T-helper 2 cell (primary cell): ENCODE measurements around the gene OMP.

ENCODE experiments used
- DNase-seq, 5 experiments: peaks; one replicate each; pipeline versions ENCODE4 v3.0.0 to v3.0.0-alpha.2; 2012 to 2022

OMP gene

GRCh38 chr11:77141034-77141433, 38.4 kb downstream of the OMP start:
- DNase-seq = no peak

DNA sequence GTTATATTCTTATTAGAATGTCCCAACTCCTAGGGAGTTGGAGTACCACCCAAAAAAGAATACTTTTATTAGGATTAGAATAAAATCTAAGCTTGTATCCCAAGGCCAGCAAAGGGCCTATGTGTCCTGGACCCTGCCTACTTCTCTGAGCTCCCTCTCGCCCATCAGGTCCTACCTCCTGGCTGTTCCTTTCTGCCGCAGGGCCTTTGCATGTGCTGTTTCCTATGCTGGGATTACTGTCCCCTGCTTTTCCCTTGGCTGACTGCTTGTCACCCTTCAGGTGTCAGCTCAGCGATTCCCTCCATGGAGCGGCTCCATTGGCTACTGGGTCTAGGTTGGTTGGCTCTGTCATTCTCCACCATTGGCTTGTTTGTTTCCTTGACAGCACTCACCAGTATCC, 38.8 kb downstream of the OMP start:
- DNase-seq = no peak

- DNase-seq = peak in 2 of 5 experiments; percentile 52 to 72
Observed at GRCh38 chr11:77142091-77142975, 39.7 kb downstream of the OMP start.

DNA sequence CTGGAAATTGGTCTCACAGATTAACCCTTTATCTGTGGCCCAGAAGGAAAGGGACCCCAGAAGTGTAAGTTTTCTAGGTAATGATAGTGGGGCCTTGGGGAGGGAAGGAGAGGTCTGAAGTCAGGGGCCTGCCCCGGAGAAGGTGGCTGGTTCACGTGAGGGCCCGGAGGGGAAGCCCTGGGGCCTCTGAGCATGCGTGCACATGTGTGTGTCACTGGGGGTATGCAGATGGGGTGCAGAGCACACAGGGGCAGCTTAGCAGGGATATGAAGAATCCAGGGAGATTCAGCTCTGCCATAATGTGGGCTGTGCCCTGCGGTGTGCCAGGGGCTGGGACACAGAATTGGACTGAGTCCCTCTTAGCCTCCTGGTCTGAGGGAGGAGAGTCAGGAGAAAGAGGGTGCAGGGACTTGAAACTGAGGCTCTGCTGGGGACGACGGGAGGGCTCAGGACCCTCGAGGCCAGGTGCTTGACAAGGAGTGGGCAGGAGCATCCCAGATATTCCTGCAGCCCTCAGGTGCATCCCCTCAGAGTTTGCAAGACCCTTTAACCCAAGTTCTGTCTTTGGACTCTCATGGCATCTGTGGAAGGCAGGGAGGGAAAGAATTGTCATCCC, 40.9 kb downstream of the OMP start:
- DNase-seq = no peak

- DNase-seq = no peak
Observed at GRCh38 chr11:77144196-77144856, 41.7 kb downstream of the OMP start.

DNA sequence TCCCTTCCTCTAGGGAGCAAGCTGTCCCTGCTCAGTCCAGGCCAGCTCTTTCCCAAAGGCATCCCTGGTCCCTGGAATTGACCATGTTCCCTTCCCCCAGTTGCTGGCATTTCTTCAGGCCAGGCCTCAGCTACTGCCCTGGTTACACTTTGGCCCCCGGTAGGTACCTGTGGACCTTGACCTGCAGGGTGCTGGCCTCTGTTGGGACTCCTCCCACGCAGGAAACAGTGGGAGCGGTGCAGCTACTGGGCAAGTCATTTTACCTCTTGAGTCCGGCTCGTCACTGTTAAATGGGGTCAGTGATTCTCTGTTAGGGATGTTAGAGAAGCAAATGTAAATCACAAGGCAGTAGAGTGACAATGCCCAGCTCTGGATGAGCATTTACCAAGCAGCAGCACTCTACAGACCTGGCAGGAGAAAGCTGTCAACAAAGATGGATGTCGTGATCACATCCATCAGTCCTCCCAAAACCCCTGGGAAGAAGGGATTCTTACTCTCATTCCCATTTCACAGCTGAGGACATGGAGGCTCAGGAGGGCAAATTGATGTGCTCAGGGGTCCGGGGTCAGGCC, 42.3 kb downstream of the OMP start:
- no peak for DNase-seq

GRCh38 chr11:77146261-77147035, 43.8 kb downstream of the OMP start:
- DNase-seq = no peak

DNA sequence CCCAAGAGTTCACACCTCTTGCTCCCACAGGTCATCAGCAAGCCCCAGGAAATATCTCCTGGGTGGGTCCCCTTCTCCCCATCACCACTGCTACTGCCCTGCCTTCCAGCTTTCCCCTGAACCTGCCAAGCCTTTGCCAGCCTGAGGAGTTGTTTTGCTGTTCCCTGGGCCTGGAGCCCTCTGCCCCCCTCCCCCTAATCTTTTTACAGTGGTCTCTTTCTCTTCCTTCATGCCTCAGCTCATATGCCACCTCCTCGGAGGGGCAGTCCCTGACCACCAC, 44.3 kb downstream of the OMP start:
- no peak for DNase-seq

- DNase-seq = peak in 3 of 5 experiments; percentile 19 to 63 (median 51)
Observed at GRCh38 chr11:77147668-77148321, 45.2 kb downstream of the OMP start.

DNA sequence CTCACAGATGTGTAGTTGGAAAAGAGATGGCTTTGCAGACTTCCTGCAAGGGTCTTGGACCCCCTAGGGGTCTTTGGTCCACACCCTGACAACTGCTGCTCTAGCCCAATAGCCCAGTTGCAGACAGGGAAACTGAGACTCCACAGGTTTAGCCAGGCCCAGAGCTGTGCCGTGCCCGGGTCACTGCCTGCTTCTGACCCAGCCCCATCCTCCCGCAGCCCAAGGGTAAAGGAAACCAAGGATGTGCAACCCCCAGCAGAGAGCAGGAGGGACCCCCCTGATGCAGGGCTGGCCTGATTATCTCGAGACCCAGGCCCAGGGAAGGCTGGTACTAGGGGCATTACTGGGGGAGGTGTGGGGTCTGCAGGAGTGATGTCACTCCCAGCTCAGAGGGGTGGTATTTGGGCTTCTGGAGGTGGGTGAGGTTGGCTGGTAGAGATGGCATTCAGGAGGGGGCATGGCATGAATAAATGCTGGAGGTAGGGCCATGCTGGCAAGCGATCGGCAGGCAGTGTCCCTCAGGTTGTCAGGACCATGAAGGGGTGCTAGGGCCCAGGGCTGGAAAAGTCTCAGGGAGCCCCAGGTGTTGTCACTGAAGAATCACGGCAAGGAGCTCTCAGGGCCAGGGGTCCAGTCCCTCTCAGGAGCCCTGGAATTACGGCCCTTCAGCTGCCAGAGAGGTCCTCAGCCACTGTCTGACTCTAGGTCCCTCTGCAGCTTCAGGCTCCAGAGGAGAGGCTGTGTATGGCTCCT, 46.5 kb downstream of the OMP start:
- no peak for DNase-seq

DNA sequence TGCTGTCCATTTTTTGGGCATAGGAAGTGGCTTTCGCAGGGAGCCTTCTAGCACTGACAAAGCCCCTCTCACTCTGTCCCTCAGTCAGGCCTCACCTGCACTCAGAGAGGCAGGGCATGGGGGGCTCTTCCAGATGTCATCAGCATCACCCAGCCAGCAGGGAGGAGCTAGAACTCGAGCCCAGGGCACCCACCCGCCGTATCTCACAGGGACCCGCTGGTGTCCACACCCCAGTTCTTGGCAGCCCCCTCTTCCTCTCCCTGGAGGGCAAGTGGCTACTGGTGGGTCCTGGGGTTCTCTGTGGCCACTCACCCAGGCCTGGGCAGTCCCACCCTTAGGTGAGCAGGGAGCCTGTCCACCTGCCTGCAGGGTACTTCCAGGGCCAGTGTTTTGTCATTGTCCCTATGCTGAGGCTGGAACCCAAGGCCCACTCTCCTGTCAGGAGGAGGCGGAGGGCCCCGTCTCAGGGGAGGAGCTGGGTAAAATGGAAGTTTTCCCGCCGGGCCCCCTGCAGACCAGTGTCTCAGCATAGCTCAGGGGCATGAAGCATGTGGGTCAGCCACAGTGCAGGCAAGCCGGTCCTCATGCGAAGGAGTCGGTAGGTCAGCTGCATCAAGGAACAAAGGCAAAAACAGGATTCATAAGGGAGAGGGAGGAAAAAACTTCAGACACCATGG, 47.2 kb downstream of the OMP start:
- no peak for DNase-seq

DNA sequence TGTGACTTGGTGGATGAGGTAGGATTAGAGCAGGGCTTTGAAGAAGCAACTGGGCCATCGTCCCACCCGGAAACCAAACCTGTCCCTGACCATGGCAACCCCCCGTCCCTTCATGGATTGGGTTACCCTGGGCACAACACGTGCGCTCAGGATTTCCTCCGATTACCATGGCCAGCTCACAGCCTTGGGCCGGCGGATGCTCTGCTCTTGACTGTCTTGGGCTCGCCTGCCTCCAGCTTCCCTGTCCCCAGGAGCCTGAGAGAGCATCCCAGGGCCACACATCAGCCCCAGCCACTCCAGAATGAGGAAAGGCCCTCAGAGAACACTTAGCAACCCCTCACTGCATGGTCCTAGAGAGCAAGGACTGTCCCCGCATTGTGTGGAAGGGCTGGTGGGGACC, 48.2 kb downstream of the OMP start:
- DNase-seq = no peak

DNA sequence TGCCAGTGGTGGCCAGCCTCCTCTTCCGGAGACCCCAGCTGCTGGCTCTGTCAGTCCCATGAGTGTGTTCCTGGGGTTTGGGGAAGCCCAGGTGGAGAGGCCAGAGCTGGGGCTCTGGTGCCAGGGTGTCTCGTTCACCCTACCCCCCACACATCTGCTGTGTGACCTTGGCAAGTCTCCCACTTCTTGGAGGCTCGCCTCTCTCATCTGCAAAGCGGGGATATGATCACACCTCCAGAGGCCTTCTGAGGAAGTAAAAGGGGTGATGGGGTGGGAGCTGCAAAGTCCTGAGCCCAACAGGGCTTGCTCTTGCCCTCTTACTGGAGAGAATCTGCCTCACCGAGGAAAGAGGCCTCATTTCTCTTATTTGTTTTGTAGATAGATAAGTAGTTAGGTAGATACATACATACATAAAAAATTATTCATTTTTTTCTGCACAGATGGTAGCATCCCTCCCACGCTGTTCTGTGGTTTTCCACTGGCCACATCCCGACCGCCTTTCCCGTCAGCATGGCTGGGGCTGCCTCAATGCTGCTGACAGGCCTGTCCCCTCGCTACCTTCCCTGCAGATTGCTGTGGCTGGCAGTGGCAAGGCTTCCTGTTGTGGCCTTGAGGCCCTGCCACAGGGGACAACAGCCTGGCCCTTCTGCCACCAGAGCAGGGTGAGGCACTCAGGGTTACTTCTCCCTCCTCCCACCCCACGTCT, 49.3 kb downstream of the OMP start:
- peak in 4 of 5 experiments; percentile 23 to 89 (median 50) for DNase-seq

DNA sequence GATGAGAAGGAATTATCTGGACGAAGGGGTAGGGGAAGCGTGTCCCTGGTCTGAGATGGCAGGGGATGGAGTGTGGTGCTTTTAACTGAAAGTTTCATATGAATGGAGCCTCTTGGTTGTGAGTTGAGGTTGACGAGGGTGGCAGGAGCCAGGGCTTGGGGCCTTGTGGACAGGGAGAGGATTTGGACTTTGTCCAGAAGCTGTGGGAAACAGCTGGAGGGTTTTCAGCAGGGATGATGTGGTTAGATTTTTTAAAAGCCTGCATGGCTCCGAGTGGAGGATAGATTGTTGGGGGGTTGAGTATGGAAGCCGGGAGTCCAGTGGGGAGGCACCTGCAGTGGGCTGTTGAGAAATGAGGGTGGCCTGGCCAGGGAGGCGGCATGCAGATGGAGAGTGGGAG, 50.2 kb downstream of the OMP start:
- no peak for DNase-seq
